Activated CD4-positive, alpha-beta T cell treated with anti-CD3 and anti-CD28 coated beads, Interleukin-2, amount 10 ng/mL, durations not matched to agents 24 days and 14 days (primary cell): Measurements from ENCODE around the gene COG2. TPM values are rescaled to one million over a fixed set of nuclear protein-coding genes. Genes with fewer than 3 reads are reported as not detected.
"Not testable (repeated sequence)": the region's sequence is repeated elsewhere in the genome, so short reads cannot be mapped to it uniquely, and the experiment has no call there.

Source experiments
- DNase-seq: peaks from one replicate; pipeline ENCODE4 v3.0.0; 2022
- H3K27ac Mint-ChIP-seq: one replicate; pipeline ENCODE4 v1.8.0; 2022; ENCODE audit warnings: mild to moderate bottlenecking, mixed read lengths
- H3K27me3 Mint-ChIP-seq: one replicate; pipeline ENCODE4 v1.8.0; 2022; ENCODE audit warnings: mixed read lengths
- H3K36me3 Mint-ChIP-seq: one replicate; pipeline ENCODE4 v1.8.0; 2022; ENCODE audit warnings: low read depth, mild to moderate bottlenecking, mixed read lengths
- H3K4me1 Mint-ChIP-seq: one replicate; pipeline ENCODE4 v1.8.0; 2021; ENCODE audit warnings: mixed read lengths
- H3K4me3 Mint-ChIP-seq: one replicate; pipeline ENCODE4 v1.8.0; 2022; ENCODE audit warnings: mild to moderate bottlenecking, moderate library complexity, mixed read lengths
- H3K9me3 Mint-ChIP-seq: one replicate; pipeline ENCODE4 v1.8.0; 2021; ENCODE audit warnings: mixed read lengths
- intact Hi-C: fragments of 100-400 bp; cut with micrococcal nuclease; formaldehyde crosslinking; loops from one replicate; pipeline ENCODE4 v1.15.1; 2023
- total RNA-seq: library from RNA; stranded (reverse); gene quantifications from 2 replicates; pipeline ENCODE4 v1.2.3, GENCODE V29; 2022

Gene COG2
- total RNA-seq, 1 donor from 2014 or later = 47.4 TPM

DNA sequence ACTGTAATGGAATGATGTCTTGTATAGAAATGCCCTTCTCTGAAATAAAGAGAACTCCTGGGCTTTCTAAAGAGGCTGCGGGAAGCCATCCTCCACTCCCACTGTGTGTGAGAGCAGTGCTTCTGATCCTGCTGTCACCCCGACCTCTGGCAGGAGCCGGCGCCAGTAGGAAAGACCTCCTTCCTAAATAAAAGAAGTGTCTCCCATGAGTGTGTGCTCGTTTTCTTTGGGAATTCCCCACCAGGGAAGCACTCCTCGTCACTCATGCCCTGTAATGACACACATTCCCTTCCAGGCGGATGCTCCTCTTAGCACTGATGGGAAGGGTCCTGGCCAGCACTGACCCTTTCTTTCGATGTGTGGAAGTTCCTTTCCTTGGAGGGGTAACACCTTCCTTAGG, 51.5 kb downstream of the COG2 start:
- Mint-ChIP-seq H3K27me3 (no peaks in the 10 kb centered on the region), H3K9me3 (no peaks in the 10 kb centered on the region), H3K4me1 (no peaks in the 10 kb centered on the region), H3K4me3 (no peak overlapping the region), H3K27ac (no peak overlapping the region), H3K36me3 (peaks cover 32% of the 10 kb centered on the region)
- DNase-seq = no peak
- intact Hi-C loops = no loop called here

DNA sequence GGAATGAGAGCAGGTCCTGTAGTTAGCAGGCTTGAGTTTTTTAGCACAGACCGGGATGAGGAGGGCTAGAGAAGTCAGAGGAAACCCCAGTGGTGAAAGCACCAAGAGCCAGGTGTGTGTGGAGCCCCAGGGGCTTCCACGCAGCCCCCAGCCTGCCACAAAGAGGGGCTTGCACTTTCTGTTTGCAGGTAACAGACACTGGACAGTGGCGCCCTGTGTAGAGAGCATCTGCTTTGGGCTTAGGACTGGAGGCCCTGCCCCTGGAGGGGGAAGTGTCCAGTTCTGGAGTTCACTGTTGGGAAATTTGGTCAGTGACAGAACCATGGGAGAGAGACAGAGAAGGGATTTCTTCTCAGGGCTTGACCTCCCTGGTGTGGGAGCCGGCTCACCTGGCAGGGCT, 52.2 kb downstream of the COG2 start:
- Mint-ChIP-seq H3K4me3 (no peak overlapping the region), H3K4me1 (no peaks in the 10 kb centered on the region), H3K27me3 (peaks cover 2% of the 10 kb centered on the region), H3K27ac (no peak overlapping the region), H3K36me3 (peaks cover 30% of the 10 kb centered on the region), H3K9me3 (no peaks in the 10 kb centered on the region)
- no peak for DNase-seq
- intact Hi-C loops = no loop called here

GRCh38 chr1:230694991-230695390, 52.7 kb downstream of the COG2 start:
- no peaks in the 10 kb centered on the region for H3K9me3 Mint-ChIP-seq
- peaks cover 26% of the 10 kb centered on the region for H3K36me3 Mint-ChIP-seq
- H3K27me3 Mint-ChIP-seq = peaks cover 5% of the 10 kb centered on the region
- intact Hi-C loops = no loop called here
- H3K4me3 Mint-ChIP-seq = no peak overlapping the region
- H3K4me1 Mint-ChIP-seq = no peaks in the 10 kb centered on the region
- H3K27ac Mint-ChIP-seq = no peak overlapping the region
- DNase-seq = no peak

- no peaks in the 10 kb centered on the region for H3K9me3 Mint-ChIP-seq
- H3K4me1 Mint-ChIP-seq = no peaks in the 10 kb centered on the region
- intact Hi-C loops = no loop called here
- H3K27ac Mint-ChIP-seq = no peak overlapping the region
- H3K4me3 Mint-ChIP-seq = no peak overlapping the region
- peaks cover 24% of the 10 kb centered on the region for H3K36me3 Mint-ChIP-seq
- no peak for DNase-seq
- H3K27me3 Mint-ChIP-seq = peaks cover 9% of the 10 kb centered on the region
Observed at GRCh38 chr1:230696218-230696617, 53.9 kb downstream of the COG2 start.

DNA sequence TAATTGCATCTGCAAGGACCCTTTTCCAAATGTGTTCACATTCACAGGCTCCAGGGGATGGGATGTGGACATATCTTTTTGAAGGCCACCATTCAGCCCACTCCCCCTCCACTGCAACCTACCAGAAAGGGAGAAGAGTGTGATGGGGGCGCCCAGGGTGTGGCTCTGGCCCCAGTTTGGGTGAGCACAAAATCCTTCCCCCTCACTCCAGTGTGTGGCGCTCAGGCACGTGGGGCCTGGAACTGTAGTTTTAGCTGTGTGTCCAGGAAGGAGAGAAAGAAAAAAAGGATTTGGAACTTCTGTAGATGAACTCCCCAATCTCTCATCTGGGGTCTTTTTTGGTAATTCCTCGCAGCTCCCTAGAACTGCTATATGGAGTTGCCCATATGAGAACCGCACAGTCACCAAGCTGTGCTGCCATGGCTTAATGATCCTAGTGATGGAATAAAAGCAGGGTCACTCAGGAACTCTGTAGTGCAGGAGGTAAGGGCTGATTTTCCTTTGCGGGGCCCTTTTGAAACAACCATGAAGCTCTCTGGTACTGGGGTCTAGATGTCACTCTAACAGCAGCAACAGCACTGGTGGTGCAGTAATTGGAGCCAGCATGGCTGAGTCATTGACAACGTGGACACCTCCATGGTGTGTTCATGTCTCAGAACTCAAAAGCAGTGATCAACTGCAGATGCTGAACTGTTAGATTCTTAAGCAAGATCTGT, 54.6 kb downstream of the COG2 start:
- H3K4me1 Mint-ChIP-seq = no peaks in the 10 kb centered on the region
- no peaks in the 10 kb centered on the region for H3K9me3 Mint-ChIP-seq
- no peak for DNase-seq
- no peak overlapping the region for H3K4me3 Mint-ChIP-seq
- intact Hi-C loops = no loop called here
- H3K27me3 Mint-ChIP-seq = peaks cover 9% of the 10 kb centered on the region
- H3K27ac Mint-ChIP-seq = no peak overlapping the region
- H3K36me3 Mint-ChIP-seq = peaks cover 18% of the 10 kb centered on the region

DNA sequence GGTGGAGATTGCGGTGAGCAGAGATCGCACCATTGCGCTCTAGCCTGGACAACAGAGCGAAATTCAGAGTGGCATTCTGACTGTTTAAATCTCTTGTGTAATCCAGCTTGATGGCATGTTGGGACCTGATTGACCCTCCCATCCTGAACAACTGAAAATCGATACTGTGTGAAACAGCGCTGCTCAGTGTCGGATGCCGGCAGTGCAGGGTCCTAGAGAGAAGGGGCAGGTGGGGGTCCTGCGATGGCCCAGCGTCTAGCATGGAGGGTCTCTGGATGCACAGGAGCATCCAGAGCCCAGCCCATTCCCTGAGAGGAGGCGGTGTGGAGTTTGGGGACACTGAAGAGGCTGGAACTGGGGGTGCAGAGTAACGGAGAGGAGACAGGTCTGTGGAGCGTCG, 55.8 kb downstream of the COG2 start:
- H3K4me1 Mint-ChIP-seq = no peaks in the 10 kb centered on the region
- H3K27ac Mint-ChIP-seq = no peak overlapping the region
- intact Hi-C loops = no loop called here
- no peaks in the 10 kb centered on the region for H3K9me3 Mint-ChIP-seq
- H3K27me3 Mint-ChIP-seq = peaks cover 9% of the 10 kb centered on the region
- no peak overlapping the region for H3K4me3 Mint-ChIP-seq
- H3K36me3 Mint-ChIP-seq = peaks cover 9% of the 10 kb centered on the region
- DNase-seq = no peak

DNA sequence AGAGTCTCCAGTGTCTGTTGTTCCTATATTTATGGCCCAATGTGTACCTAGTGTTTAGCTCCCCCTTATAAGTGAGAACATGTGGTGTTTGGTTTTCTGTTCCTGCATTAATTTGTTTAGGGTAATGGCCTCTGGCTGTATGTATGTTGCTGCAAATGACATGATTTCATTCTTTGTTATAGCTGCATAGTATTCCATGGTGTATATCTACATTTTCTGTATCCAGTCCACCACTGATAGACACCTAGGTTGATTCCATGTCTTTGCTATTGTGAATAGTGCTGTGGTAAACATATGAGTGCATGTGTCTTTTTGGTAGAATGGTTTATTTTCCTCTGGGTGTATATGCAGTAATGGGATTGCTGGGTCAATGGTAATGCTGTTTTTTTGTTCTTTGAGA, 56.7 kb downstream of the COG2 start:
- H3K36me3 Mint-ChIP-seq, intact Hi-C loops: not testable (repeated sequence)

DNA sequence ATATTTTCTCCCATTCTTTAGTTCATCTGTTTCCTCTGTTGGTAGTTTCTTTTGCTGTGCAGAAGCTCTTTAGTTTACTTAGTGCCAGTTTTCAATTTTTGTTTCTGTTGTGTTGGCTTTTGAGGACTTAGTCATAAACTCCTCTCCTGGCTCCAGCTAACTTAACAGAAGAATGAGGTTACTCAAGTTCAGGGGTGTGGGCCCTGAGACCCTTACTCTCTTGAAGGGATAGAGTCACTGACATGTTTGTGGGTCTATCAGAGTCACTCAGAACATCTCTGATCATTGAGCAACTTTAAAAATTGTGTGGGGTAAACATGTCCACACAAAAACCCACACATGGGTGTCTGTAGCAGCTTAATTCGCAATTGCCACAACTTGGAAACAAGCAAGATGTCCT, 57.4 kb downstream of the COG2 start:
- DNase-seq = no peak
- no peaks in the 10 kb centered on the region for H3K36me3 Mint-ChIP-seq
- no peaks in the 10 kb centered on the region for H3K4me1 Mint-ChIP-seq
- no peaks in the 10 kb centered on the region for H3K9me3 Mint-ChIP-seq
- no peak overlapping the region for H3K4me3 Mint-ChIP-seq
- no peak overlapping the region for H3K27ac Mint-ChIP-seq
- H3K27me3 Mint-ChIP-seq = peaks cover 9% of the 10 kb centered on the region
- intact Hi-C loops = no loop called here

More for the DNA sequence above, 56.7 kb downstream of the COG2 start:
- not testable (repeated sequence) for DNase-seq, H3K4me3 Mint-ChIP-seq, H3K27ac Mint-ChIP-seq, H3K9me3 Mint-ChIP-seq, H3K4me1 Mint-ChIP-seq, H3K27me3 Mint-ChIP-seq

DNA sequence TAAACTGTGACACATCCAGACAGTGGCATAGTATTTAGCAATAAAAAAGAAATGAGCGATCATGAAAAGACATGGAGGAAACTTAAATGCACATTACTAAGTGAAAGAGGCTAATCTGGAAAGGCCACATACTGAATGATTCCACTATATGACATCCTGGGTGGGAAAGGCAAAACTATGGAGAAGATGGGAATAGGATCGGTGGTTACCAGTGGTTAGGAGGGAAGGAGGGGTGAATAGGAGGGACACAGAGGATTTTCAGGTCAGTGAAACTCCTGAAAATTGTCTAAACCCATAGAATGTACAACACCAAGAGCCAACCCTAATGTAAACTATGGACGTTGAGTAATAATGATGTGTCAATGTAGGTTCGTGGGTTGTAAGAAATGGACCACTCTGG, 57.9 kb downstream of the COG2 start:
- Mint-ChIP-seq H3K4me1 (no peaks in the 10 kb centered on the region), H3K4me3 (no peak overlapping the region), H3K9me3 (no peaks in the 10 kb centered on the region), H3K27ac (no peak overlapping the region), H3K27me3 (peaks cover 9% of the 10 kb centered on the region), H3K36me3 (no peaks in the 10 kb centered on the region)
- DNase-seq = no peak
- intact Hi-C loops = no loop called here

DNA sequence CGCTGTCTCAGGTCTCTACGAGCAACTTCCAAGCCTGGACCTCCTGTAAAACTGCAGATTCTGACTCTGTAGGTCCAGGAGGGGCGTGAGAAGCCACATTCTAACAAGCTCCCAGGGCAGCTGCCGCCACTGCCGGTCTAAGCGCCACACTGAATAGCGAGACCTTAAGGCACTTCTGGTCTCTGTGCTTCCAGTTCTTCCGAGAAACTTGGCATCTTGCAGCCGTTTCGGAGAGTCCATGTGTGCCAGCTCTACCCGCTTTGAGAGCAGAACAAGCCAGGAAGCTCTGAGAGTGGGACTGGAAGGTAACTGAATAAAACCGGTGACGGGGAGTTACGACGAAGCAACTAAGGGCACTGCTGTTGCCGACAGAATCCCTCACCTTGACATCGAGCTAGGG, 59.2 kb downstream of the COG2 start:
- H3K9me3 Mint-ChIP-seq = no peaks in the 10 kb centered on the region
- H3K4me1 Mint-ChIP-seq = no peaks in the 10 kb centered on the region
- no peak overlapping the region for H3K27ac Mint-ChIP-seq
- DNase-seq = no peak
- H3K36me3 Mint-ChIP-seq = no peaks in the 10 kb centered on the region
- H3K27me3 Mint-ChIP-seq = peaks cover 9% of the 10 kb centered on the region
- no peak overlapping the region for H3K4me3 Mint-ChIP-seq
- intact Hi-C loops = no loop called here

DNA sequence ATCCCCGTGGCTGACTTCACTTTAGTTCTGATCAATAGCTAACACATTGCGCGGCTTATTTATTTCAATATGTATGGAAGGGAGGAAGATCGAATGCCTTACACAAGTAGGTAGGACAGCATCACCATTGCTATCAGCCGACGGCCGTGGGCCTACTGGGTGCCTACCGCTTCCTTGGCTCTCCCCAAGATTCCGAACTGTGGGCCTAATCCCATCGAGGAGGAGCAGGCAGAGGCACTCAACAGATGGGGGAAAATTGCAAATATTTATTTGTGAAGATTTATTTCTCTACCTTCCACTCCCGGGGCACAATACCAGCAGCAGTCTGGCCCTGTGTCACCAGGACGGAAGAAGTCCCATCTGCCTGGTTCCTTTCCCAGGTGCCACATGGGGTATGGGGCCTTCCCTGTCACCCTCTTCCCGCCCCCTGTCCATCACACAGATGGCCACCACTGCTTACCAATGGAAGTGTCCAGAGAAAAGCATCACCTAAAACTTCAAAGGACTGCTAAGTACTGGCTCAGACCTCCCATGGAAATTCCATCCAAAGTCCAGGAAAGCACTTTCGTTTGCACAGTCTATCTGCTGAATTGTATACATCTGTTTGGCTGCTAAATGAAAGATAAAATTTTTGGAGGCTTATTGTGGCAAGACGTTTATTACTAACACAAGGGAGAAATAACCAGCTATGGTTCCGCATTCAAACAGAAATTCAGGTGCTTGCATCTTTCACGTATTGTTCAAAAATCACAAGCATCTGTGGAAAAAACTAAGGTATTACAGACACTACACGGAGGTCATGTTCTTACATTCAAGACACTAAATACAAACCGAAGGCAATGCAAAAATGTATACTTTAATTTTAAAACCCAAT, 59.9 kb downstream of the COG2 start:
- no peak overlapping the region for H3K27ac Mint-ChIP-seq
- no peaks in the 10 kb centered on the region for H3K9me3 Mint-ChIP-seq
- no peak overlapping the region for H3K4me3 Mint-ChIP-seq
- no peak for DNase-seq
- peaks cover 9% of the 10 kb centered on the region for H3K27me3 Mint-ChIP-seq
- H3K4me1 Mint-ChIP-seq = no peaks in the 10 kb centered on the region
- intact Hi-C loops = no loop called here
- no peaks in the 10 kb centered on the region for H3K36me3 Mint-ChIP-seq

DNA sequence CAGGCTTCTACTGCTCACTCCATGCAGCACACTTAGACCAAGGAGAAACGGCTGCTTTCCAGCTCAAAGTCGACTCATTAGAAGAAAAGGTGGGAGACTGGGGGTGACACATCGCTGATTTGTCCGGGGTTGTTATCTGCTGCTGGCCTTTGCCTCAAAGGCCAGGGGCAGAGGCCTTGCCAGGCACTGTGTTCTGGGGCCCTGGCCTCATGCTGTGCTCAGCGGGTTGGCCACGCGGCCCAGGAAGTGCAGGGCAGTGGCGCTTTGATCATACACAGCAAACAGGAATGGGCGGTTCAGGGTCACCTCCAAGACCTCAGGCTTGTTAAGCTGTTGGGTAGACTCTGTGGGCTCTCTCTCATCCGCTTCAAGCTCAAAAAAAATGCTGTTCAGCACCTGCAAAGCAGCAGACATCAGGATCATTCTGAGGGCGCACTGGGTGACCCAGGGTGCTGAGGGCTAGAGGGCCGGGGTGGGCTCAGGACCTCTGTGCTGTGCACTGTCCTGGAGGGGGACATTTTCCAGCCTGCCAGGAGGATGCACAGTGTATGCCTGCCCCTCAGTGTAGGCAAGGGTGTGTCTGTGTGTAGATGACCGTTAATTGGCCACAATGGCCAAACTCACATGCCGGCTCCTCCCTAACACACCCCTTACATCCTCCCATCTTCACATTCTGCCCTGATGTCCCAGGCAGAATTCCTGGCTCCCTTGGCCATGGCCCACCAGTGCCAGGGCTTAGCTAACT, 60.8 kb downstream of the COG2 start:
- DNase-seq = no peak
- intact Hi-C loops = no loop called here
- Mint-ChIP-seq H3K4me1 (no peaks in the 10 kb centered on the region), H3K27me3 (peaks cover 13% of the 10 kb centered on the region), H3K36me3 (no peaks in the 10 kb centered on the region), H3K4me3 (no peak overlapping the region), H3K27ac (no peak overlapping the region), H3K9me3 (no peaks in the 10 kb centered on the region)

GRCh38 chr1:230703679-230704385, 61.6 kb downstream of the COG2 start:
- Mint-ChIP-seq H3K36me3 (no peaks in the 10 kb centered on the region), H3K4me1 (no peaks in the 10 kb centered on the region), H3K27me3 (peaks cover 16% of the 10 kb centered on the region), H3K9me3 (no peaks in the 10 kb centered on the region), H3K27ac (no peak overlapping the region), H3K4me3 (no peak overlapping the region)
- DNase-seq = no peak
- intact Hi-C loops = no loop called here
